ENCODE data around the gene ZNF547.

Gene ZNF547

GRCh38 chr19:57406516-57407123 is 43.3 kb downstream of the ZNF547 start:
- DNase-seq (ENCODE audit: low read depth) = peak; percentile 82

GRCh38 chr19:57410877-57411671 is 47.7 kb downstream of the ZNF547 start, which contains the start of gene ZNF17:
ZNF17 (plus strand) TSS chr19:57411161; CDS start chr19:57413616, 2,455 bp downstream.
- peak within 1 kb of the TSS; percentile 64 for H3K4me3 ChIP-seq (ENCODE audit: low read length)
- DNase-seq (ENCODE audit: low read depth) = peak; percentile 97

More at GRCh38 chr19:57406516-57407123, 43.3 kb downstream of the ZNF547 start:
- H3K4me3 ChIP-seq (ENCODE audit: low read length) = no peak overlapping the region
- TF ChIP-seq CTCF (IDR thresholded peaks at IDR 0.05; ENCODE audit: insufficient read depth, low read depth, low read length, missing control alignments) = peak; percentile 94

DNA sequence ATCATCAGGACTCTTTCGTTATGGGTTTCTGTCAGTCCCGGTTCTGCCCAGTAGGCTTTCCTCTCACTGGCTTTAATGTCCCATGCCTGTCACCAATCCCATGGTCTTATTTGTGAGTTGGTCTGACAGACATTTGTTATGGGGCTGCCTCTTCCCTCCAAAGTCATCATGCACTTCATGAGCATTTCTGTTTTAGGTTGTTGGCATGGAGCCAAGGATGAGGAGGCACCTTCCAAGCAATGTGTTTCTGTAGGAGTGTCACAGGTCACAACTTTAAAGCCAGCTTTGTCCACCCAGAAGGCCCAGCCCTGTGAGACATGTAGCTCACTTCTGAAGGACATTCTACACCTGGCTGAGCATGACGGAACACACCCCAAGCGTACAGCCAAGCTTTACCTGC is 56.1 kb downstream of the ZNF547 start:
- no peak overlapping the region for H3K4me3 ChIP-seq (ENCODE audit: low read length)
- no peak for DNase-seq (ENCODE audit: low read depth)
- no peak for TF ChIP-seq CTCF (IDR thresholded peaks at IDR 0.05; ENCODE audit: insufficient read depth, low read depth, low read length, missing control alignments)

More at GRCh38 chr19:57410877-57411671, 47.7 kb downstream of the ZNF547 start, which contains the start of gene ZNF17:
- no peak for TF ChIP-seq CTCF (IDR thresholded peaks at IDR 0.05; ENCODE audit: insufficient read depth, low read depth, low read length, missing control alignments)

GRCh38 chr19:57421037-57421436 is 57.7 kb downstream of the ZNF547 start:
- no peak for TF ChIP-seq CTCF (IDR thresholded peaks at IDR 0.05; ENCODE audit: insufficient read depth, low read depth, low read length, missing control alignments)
- H3K4me3 ChIP-seq (ENCODE audit: low read length) = no peak overlapping the region
- DNase-seq (ENCODE audit: low read depth) = no peak
